ENCODE results near the gene RPL29. TPM values are rescaled to one million over a fixed set of nuclear protein-coding genes. Genes with fewer than 3 reads are reported as not detected.

Gene RPL29
- polyA plus RNA-seq, 1 donor = 3,323 TPM

DNA sequence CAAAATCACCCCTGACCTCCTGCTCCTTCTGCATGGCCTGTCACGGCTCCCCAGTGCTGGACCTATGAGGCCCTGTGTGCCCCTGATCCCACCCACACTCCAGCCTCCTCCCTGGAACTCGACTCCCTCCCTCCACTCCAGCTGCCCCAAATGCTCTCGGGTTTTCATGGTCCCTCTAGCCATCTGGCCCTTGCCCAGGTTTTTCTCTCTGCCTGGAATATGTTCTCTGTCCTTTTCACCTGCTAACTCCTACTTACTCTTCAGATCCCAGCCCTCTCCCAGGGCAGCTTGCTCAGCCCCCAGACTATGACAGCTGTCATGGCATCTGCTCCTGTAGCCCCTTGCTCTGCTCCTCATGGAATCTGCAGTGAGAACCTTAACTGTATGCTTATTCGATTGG, 30.3 kb upstream of the RPL29 start:
- no peak for DNase-seq (ENCODE audit: low read depth)

DNA sequence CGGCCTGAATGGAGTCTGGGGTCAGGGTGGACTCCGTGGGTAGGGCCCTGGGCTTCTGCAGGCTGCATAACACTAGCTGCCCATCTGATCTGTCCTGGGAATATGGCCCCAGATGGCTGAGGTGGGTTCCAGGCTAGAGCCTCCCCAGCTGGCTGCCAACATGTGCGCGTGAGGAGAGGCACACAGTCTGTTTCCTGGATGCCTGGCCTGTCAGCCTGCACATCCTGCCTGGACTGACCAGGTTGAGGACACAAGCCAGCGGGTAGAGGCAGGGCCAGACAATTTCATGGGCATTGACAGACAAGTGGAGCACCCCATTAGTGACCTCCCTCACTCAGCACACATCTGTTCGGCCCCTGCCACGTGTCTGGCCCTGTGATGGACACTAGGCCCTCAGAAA, 29.8 kb upstream of the RPL29 start:
- no peak for DNase-seq (ENCODE audit: low read depth)

DNA sequence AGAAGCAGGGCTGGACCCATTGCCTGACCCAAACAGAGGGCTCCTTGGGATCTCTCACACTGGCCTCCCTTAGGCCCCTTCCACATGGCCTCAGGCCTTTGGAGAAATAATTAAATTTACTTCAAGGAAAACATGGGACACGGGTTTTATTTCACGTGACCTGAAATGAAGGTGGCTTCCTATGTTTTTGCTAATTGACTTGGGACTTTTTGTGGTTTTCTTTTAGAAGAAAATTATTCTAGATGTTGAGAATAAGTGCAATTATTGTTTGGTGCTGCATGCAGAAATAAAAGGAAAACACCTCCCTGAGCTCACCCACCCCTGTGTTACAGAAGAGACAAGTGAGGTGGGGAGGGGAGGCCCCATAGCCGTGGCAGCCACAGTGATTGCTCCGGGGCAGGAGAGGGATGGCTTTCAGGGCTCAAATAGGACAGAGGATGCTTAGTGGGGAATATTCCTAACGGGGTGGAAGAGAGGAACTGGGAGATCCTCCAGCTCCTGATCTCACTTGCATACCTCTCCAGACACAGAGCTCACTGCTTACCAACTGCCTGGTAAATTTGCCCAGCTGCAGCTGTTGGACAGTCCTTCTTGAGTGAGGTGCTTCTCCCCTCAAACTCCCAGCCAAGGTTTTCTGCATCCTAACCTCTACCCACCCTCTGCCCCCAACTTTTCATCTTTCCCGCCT, 29.2 kb upstream of the RPL29 start:
- DNase-seq (ENCODE audit: low read depth) = no peak

DNA sequence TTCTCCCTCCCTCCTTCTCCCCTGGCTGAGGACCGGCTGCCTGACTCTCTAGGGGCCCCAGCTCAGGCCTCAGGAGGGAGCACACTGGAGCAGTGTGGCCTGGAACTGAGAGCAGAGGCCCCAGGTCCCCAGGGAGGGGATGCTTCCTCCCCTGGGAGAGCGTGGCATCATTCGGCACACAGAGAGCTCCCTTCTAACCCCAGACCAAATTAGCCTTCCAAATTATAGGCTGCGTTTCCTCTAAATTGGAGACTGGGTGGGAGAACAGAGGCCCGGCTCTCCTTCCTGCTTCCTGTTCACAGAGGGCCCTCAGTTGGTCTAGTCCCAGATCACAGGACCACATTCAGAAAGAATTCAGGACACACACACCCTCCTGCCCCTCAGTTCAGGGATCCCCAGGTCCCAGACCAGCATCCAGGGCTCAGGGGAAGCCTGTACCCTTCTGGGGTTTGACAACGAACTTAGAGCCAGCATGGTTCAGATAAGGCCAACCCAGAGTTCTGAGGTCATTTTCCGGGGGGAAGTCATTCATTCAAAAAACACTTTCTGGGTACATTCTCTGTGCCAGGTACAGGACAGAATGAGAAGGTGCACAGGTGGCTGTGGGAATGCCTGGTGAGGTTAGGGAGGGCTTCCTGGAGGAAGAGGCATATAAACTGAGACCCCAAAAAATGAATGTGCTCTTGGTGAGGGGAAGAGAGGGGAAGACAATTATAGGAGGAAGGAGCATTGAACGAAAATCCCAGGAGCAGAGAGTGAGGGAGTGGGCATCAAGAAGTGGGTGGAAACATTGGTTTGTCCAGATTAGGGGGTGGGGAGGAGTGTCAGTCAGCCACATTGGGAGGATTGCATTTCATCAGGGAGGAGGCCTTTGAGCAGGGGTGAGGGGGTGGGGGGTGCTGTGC, 28.4 kb upstream of the RPL29 start:
- DNase-seq (ENCODE audit: low read depth) = no peak

DNA sequence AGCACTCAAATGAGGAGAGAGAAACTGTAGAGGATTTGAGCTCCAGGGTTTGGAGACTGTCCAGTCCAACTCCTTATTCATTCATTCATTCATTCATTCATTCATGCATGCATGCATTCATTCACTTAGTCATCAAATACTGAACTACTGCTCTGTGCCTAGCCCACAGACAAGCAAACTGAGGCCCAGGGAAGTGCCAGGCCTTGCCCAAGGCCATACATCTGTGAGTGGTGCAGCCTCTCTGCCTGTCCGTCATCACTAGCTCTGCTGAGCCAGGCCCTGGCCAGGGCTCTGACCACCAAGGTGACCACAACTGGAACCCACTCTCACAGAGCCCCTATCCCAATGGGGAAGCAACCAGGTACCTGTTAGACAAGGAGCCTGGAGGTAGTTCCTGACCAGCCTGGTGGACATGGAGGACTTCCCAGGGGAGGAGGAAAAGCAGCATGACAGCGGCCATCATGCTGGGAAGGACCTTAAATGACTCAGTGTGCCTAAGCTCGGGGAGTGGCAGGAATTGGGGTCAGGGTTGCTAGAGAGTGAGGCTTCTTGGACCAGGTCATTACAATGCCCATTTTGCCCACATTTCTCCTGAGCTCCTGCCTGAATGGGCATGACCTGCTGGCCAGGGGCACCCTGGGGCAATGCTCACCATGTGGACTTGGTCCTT, 27.5 kb upstream of the RPL29 start:
- DNase-seq (ENCODE audit: low read depth) = no peak

DNA sequence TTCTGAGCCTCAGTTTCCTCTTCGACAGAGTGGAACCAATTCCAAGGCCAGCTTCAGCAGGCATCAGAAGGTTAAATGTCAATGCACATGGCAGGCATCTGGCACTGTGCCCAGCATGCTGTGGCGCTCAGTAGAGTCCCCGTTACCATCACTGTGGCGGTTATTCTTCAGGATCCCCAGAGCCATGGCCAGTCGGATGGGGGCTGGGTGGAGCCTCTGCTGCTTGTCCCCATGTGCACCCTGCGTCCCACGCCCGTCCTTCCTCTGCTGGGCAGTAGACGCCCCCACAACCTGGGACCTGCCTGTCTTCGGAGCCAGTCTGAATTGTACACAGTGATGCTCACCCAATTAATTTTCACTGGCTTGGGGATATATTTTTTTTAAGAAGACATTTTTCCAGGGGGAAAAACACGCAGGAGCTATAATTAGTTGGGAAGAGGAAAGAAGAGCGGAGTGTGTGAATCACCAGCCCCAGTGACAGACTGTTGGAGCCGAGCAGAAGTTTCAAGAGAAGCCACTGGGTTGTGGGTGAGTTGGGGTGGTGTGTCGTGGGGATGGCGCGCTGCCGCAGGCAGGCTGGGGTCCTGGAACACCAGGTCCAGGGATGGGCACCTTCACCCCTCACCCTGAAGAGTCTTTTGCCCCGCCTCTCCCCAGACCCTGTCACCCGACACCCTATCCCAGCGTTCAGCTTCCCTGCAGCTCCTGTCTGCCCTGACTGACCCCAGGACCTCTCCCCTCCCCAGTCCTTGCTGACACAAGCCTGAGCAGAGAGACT, 26.8 kb upstream of the RPL29 start:
- no peak for DNase-seq (ENCODE audit: low read depth)

DNA sequence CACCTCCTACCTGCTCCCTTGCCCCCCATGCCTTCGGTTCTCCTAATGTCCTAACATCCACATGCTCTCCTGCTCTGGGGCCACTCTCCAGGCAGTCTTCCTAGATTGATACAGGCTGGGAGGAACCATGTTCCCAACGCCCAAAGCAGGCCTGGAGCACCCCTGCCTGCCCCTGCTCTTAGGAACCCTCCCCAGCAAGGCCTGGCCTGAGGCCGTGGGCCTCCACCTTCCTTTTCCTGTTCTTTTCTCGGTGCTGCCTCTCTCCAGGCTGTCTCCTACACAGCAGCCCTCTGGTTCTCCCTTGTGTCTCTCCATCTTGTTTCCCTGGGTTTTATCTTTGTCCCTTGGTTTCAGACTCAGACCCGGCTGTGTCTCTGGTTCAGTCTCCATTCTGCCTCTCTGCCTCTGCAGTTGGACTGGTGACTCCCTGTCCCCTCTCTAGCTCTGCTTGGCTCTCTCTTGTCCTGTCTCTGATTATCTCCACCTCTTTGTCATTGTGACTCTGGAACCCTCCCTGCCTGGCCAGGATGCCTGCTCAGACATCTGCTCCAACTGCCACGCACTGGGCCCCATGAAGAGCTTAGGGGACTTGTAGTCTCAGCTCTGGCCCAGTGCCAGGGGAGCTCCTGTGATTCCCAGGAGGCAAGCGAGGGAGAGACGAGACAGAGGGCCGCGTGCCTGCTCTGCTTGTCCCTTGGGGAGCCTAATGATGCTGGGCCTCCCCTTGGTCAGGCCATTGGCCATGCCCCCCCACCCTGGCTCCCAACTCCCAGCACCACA, 26.0 kb upstream of the RPL29 start:
- no peak for DNase-seq (ENCODE audit: low read depth)

DNA sequence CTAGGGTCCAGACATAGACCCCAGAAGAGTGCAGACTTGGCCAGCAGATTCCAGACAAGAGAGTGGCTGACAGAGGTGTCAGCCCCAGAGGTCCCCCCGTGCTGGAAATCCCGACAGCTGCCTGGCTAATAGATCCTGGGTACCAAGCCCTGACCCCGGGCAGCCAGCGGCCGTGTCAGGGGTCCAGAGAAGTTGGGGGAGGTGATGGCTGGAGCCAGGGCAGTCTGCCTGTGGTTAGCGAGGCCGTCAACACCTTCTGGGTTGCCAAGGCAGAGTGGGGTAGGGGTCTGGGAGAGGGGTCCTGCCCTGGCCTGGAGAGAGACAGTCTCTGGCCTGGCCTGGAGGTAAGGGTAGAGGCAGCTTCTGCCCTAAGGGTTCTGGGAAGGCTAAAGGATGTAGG, 25.1 kb upstream of the RPL29 start:
- no peak for DNase-seq (ENCODE audit: low read depth)

DNA sequence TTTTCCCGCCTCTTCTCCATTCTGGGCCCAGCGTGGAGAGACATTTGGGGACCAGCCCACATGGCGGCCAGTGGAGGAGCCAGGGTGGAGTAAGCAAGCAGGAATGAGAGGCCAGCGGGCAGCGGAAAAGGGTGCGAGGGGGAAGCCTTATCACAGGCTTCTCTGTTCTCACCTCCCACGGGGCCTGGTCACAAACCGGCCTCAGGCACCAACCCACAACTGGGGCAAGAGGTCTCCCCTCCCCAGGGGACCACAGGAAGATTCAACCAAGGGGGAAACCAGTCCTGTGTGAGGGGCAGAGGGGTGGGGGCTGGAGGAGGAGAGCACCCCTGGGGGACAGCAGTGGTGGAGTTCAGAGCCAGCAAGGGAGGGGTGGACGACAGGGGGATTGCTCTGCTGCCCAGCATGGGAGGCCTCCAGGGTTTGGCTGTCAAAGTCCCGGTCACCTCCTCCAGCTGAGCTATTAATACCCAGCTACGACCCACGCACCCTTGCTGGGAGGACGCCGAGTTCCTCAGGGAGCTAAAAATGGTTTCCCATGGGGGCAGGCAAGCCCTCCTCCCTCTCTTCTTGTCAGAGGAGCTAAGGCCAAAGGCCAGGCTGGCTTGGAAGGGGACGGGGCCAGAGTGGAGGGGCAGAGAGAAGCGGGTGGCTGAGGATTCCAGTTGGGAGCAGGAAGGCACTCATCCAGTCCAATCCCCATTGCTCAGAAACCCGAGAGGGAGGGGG, 23.8 kb upstream of the RPL29 start:
- no peak for DNase-seq (ENCODE audit: low read depth)

DNA sequence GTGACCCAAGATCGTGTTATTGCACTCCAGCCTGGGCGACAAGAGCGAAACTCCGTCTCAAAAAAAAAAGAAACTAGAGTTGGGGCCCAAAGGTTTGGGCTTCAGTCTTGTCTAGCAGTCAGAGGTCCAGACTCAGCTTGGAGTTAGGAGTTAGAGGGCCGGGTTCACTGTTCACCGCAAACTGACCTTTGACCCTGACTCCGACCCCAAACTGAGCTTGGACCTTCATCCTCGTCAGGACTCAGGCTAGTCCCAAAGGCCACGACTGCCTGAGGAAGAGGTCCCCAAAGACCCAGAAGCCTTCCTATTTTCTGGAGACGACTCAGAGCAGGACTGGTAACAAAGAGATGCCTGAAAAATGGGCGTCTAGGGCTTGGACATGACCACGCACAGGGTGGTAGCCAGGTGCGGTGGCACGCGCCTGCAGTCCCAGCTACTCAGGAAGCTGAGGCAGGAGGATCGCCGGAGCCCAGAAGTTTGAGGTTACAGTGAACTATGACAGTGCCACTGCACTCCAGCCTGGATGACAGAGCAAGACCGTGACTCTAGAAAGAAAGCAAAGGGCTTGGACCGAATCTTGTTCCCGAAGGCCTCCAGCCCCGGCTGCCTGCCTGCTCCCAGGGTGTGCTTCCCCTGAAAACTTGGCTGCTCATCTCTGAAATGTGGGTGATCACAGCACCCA, 22.8 kb upstream of the RPL29 start:
- no peak for DNase-seq (ENCODE audit: low read depth)

DNA sequence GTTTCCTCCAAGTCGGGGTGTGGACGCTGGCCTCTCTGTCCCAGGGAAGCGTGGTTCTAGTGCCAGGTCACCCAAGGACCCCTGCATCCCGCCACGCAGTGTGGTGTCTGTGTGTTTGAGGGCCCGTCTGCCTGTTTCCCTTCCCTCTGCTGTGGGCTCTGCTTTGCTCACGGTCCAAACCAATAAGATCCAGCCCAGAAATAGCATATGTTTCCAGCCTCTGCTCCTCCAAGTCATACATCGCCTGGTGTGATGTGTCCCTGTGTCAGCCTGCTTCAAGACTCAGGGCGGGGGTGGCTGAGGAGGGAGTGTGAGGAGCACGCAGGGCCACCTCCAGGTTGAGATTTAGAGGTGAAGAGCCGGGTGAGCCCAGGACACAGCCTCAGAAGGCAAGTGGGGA, 21.9 kb upstream of the RPL29 start:
- no peak for DNase-seq (ENCODE audit: low read depth)

DNA sequence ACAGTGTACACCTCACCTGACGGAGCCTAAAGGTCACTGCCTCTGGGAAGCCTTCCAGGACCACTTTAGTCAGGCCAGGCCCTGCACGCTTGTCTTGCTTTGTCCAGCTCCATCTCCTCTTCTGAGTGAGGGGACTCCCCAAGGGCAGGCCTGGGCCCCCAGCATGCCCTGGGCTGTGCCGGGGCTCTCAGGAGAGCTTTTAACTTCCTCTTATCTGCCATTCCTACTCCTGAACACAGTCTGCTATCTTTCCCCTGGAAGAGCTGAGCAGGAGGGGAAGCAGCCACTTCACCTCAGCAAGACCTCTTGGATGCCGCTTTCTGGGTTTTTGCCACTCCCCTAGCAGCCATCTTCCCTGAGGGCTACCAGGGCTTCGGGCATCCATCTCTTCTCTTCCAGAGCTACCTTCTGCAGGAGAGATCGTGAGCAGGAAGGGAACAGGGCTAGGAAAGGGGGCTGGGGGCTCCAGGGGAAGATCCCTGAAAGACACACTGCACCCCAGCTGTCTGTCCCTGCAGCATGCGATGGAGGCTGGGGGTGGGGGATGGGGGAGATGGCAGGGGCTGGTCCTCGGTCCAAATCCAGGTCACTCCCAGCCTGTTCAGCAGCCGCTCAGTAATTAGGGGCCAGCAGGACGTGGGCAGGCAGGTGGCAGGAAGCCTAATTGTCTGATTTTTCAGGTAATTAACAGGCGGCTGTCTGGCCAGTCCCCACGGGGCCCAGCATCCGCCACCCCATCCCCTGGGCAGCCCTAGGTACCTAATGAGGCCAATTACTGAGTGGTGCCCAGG, 19.9 kb upstream of the RPL29 start:
- DNase-seq (ENCODE audit: low read depth) = no peak

DNA sequence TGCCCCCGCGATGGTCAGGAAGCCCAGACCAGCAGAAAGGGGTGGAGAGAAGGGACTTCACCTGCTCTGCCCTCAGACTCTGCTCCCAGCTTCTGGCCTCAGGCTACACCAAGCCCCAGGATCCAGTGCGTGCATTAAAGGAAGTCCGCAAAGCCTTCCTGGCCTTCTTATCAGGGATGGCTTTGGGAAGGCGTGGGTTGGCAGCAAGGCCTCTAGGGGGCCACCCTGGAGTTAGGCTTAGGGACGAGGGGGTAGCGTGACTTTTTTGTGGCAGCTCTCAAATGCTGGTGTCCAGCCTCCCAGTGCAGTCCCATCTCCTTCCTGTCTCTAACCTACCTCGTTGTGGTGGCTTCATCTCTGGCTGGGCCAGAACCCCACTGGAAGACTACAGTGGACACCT, 18.9 kb upstream of the RPL29 start:
- no peak for DNase-seq (ENCODE audit: low read depth)

DNA sequence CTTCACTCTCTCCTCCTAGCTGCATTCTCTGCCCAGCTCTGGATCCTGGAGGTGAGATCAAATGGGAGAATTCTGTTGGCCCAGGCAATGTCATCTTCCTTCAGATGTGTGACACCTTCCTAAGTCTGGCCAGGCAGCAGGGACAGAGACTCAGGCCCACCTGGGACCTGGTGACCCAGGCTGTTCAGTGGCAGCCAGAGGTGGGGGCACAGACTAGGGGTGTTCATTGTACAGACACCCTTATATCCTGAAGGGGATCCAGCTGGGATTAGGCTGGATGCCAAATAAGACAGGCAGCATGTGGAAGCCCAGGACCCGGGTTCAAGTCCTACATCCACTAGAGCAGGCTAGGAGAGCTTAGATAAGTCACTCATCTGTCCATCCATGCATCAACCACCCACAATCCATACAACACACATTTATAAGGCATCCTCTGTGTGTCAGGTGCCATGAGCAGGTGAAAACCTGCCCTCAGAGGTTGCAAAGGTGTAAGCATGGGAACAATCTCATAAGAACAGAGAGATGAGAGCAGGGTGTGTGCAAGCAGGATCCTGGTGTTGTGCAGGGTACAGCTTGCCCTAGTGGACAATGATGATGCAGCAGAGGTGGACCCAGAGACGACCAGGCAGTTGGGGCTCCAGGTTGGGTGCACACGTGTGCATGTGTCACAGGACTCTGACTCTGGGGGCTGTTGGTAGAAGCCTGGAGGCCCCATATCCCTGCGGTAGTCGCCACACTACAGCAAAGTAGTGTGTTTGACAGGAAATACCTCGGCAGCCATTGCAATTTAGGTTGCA, 18.3 kb upstream of the RPL29 start:
- DNase-seq (ENCODE audit: low read depth) = no peak

DNA sequence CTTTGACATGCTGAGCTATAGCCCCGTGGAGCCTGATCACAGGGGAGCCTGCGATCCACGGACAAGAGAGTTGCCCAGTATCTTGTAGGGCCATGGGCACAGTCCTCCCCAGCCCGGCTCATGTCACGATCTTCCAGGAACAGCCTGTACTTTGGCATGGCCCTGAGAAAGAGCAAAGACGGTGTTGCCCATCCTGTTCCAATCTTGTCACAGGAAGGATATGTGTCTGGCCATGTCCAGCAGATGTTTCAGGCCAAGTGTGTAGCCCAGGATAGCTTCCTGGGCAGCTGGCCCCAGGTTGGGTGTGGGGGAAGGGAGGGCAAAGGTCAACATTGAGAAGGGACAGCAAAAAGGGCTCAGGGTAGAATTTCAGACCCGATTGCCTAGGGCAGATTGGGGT, 17.0 kb upstream of the RPL29 start:
- no peak for DNase-seq (ENCODE audit: low read depth)

DNA sequence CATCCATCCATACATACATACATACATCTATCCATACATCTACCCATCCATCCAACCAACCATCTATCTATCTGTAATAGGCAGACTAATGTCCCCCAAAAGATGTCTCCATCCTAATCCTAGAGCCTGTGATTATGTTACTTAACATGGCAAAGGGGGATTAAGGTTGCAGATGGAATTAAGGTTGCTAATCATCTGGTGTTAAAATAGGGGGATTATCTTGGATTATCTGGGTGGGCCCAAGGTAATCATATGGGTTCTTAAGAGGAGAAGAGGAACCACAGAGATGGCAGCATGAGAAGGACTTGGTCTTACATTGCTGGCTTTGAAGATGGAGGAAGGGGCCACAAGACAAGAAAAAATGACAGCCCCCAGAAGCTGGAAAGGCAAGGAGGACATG, 14.7 kb upstream of the RPL29 start:
- DNase-seq (ENCODE audit: low read depth) = no peak

DNA sequence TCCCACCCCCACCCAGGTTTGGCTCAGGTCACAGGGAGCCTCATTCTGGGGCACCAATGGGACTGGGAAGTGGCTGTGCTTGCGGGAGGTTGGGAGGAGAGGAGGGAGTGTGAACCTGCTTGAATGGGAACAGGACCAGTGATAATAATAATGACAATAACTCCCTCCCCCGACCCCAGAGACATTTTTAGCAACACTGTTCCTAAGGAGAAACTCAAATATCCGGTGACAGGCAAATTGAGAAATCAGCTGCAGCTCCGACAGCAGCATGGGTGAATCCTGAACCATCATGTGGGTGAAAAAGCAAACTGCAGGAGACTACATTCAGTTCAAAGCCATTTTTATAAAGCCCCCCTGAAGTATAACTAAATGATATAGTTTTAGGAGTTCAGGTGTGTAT, 11.6 kb upstream of the RPL29 start:
- no peak for DNase-seq (ENCODE audit: low read depth)

DNA sequence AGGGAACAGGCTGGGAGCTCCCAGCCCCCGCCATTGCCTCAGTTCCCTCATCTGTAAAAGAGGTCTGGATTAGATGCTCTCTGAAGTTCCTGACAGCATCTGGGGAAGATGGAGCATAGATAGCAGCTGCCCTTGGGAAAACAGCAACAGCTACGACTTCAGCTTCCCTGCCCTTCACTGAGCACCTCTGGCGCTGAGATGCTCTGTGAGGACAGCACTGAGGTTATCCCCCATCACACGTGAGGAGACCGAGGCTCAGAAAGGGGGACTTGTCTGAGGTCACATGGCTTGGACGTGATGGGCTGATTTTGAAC, 11.1 kb upstream of the RPL29 start:
- no peak for DNase-seq (ENCODE audit: low read depth)

Data from forelimb muscle (tissue), 1 donor.